ENCODE data around the gene PSMB5. TPM values are rescaled to one million over a fixed set of nuclear protein-coding genes. Genes with fewer than 3 reads are reported as not detected.

The PSMB5 gene
- total and polyA plus RNA-seq, 4 experiments from 2014 or later = 31.4 to 56.6 (median 43.3) TPM

GRCh38 chr14:23023022-23023794 is 11.5 kb downstream of the PSMB5 start:
- POLR2A ChIA-PET (ENCODE audit: partially characterized antibody) = interaction anchor here (0.9 to 6.2 kb wide), 3 partner anchors 11 to 16 kb away, joined by 5 to 42 read pairs (median 7); partner anchors contain the start of gene PSMB5
- peaks cover 23 to 41% (median 31%) of the 10 kb centered on the region in 4 donors for H3K4me1 Mint-ChIP-seq
- H3K4me3 ChIP-seq (ENCODE audit: low read length in 2 of 2) = no peak overlapping the region

GRCh38 chr14:23021889-23022442 is 12.7 kb downstream of the PSMB5 start:
- no peak overlapping the region for H3K27ac ChIP-seq (ENCODE audit: low read depth, low read length)
- peaks cover 28% of the 10 kb centered on the region for H3K4me1 ChIP-seq (ENCODE audit: insufficient read depth, low read length)
- no peaks in the 10 kb centered on the region for H3K27me3 ChIP-seq (ENCODE audit: insufficient read depth, low read length)
- H3K27me3 Mint-ChIP-seq = no peaks in the 10 kb centered on the region
- DNase-seq = no peak
- peaks cover 20 to 24% of the 10 kb centered on the region in 2 donors for H3K36me3 Mint-ChIP-seq
- peaks cover 21 to 33% (median 26%) of the 10 kb centered on the region in 4 donors for H3K4me1 Mint-ChIP-seq
- H3K27ac Mint-ChIP-seq = peak overlapping the region in 4 of 7 donors; percentile 7 to 89 (median 68)
- H3K4me3 ChIP-seq (ENCODE audit: low read length in 2 of 2) = no peak overlapping the region
- peak overlapping the region in 1 of 8 donors; percentile 36 for H3K4me3 Mint-ChIP-seq
- ChIA-PET POLR2A (ENCODE audit: partially characterized antibody) (interaction anchor here (0.8 to 6.2 kb wide), 3 partner anchors 11 to 15 kb away, joined by 3 to 42 read pairs (median 3); partner anchors contain the start of gene PSMB5), CTCF (ENCODE audit: partially characterized antibody) (interaction anchor here (1.4 to 4.0 kb wide), 2 partner anchors 27 to 35 kb away, joined by 3 to 15 read pairs; no protein-coding TSS in a partner anchor)
- intact Hi-C loops (cut with micrococcal nuclease) = no loop called here
- H3K36me3 ChIP-seq (ENCODE audit: insufficient read depth, low read length) = peaks cover 9% of the 10 kb centered on the region
- no peaks in the 10 kb centered on the region for H3K9me3 ChIP-seq (ENCODE audit: control insufficient read depth in 1 of 2, low read length in 2 of 2)
- peaks cover 0 to 1% (median 0%) of the 10 kb centered on the region in 8 donors for H3K9me3 Mint-ChIP-seq

More at GRCh38 chr14:23023022-23023794, 11.5 kb downstream of the PSMB5 start:
- Histone ChIP-seq H3K27ac (ENCODE audit: low read depth, low read length) (no peak overlapping the region), H3K27me3 (ENCODE audit: insufficient read depth, low read length) (no peaks in the 10 kb centered on the region), H3K9me3 (ENCODE audit: control insufficient read depth in 1 of 2, low read length in 2 of 2) (no peaks in the 10 kb centered on the region), H3K4me1 (ENCODE audit: insufficient read depth, low read length) (peaks cover 33% of the 10 kb centered on the region), H3K36me3 (ENCODE audit: insufficient read depth, low read length) (peaks cover 9% of the 10 kb centered on the region)
- intact Hi-C loops (cut with micrococcal nuclease) = no loop called here
- Mint-ChIP-seq H3K4me3 (peak overlapping the region in 2 of 8 donors; percentile 2 to 27), H3K27me3 (no peaks in the 10 kb centered on the region), H3K9me3 (peaks cover 0 to 1% (median 0%) of the 10 kb centered on the region in 8 donors), H3K36me3 (peaks cover 26 to 29% of the 10 kb centered on the region in 2 donors), H3K27ac (peak overlapping the region in 4 of 7 donors; percentile 22 to 83 (median 46))
- no peak for DNase-seq
- CTCF ChIA-PET (ENCODE audit: partially characterized antibody) = interaction anchor here (1.0 to 2.0 kb wide), 5 partner anchors 17 to 35 kb away, joined by 3 to 9 read pairs (median 4); partner anchors contain the start of gene CDH24

- ChIA-PET POLR2A (ENCODE audit: partially characterized antibody) (interaction anchor here (6.2 kb wide), 1 partner anchor 14 kb away, joined by 42 read pairs; no protein-coding TSS in a partner anchor), CTCF (ENCODE audit: partially characterized antibody) (interaction anchor here (1.4 to 4.0 kb wide), 2 partner anchors 27 to 35 kb away, joined by 3 to 15 read pairs; no protein-coding TSS in a partner anchor)
- Mint-ChIP-seq H3K4me1 (peaks cover 21 to 33% (median 26%) of the 10 kb centered on the region in 4 donors), H3K27me3 (no peaks in the 10 kb centered on the region), H3K27ac (peak overlapping the region in 4 of 7 donors; percentile 7 to 89 (median 49)), H3K4me3 (peak overlapping the region in 2 of 8 donors; percentile 7 to 36), H3K36me3 (peaks cover 20 to 24% of the 10 kb centered on the region in 2 donors), H3K9me3 (peaks cover 0 to 1% (median 0%) of the 10 kb centered on the region in 8 donors)
- H3K9me3 ChIP-seq (ENCODE audit: control insufficient read depth in 1 of 2, low read length in 2 of 2) = no peaks in the 10 kb centered on the region
- H3K27ac ChIP-seq (ENCODE audit: low read depth, low read length) = no peak overlapping the region
- intact Hi-C loops (cut with micrococcal nuclease) = no loop called here
- peaks cover 9% of the 10 kb centered on the region for H3K36me3 ChIP-seq (ENCODE audit: insufficient read depth, low read length)
- DNase-seq = no peak
- peaks cover 28% of the 10 kb centered on the region for H3K4me1 ChIP-seq (ENCODE audit: insufficient read depth, low read length)
- H3K27me3 ChIP-seq (ENCODE audit: insufficient read depth, low read length) = no peaks in the 10 kb centered on the region
- no peak overlapping the region for H3K4me3 ChIP-seq (ENCODE audit: low read length in 2 of 2)
These were observed 13.3 kb downstream of the PSMB5 start for GRCh38 chr14:23021434-23021833.

- Mint-ChIP-seq H3K36me3 (peaks cover 10 to 16% of the 10 kb centered on the region in 2 donors), H3K9me3 (peaks cover 0 to 1% (median 0%) of the 10 kb centered on the region in 8 donors), H3K4me3 (peak overlapping the region in 1 of 8 donors; percentile 53), H3K4me1 (peaks cover 17 to 26% (median 21%) of the 10 kb centered on the region in 4 donors), H3K27me3 (no peaks in the 10 kb centered on the region), H3K27ac (peak overlapping the region in 2 of 7 donors; percentile 3 to 59)
- H3K9me3 ChIP-seq (ENCODE audit: control insufficient read depth in 1 of 2, low read length in 2 of 2) = no peaks in the 10 kb centered on the region
- no peak for DNase-seq
- H3K36me3 ChIP-seq (ENCODE audit: insufficient read depth, low read length) = peaks cover under 1% of the 10 kb centered on the region
- H3K27ac ChIP-seq (ENCODE audit: low read depth, low read length) = no peak overlapping the region
- intact Hi-C loops (cut with micrococcal nuclease) = no loop called here
- POLR2A ChIA-PET (ENCODE audit: partially characterized antibody) = interaction anchor here (0.9 to 6.2 kb wide), 3 partner anchors 10 to 13 kb away, joined by 3 to 42 read pairs (median 3); no protein-coding TSS in a partner anchor
- H3K27me3 ChIP-seq (ENCODE audit: insufficient read depth, low read length) = no peaks in the 10 kb centered on the region
- peaks cover 21% of the 10 kb centered on the region for H3K4me1 ChIP-seq (ENCODE audit: insufficient read depth, low read length)
- H3K4me3 ChIP-seq (ENCODE audit: low read length in 2 of 2) = no peak overlapping the region
- CTCF ChIA-PET (ENCODE audit: partially characterized antibody) = interaction anchor here (1.4 to 4.0 kb wide), 3 partner anchors 26 to 167 kb away, joined by 3 to 15 read pairs (median 4); no protein-coding TSS in a partner anchor
These were observed 14.3 kb downstream of the PSMB5 start for GRCh38 chr14:23020143-23021128.

GRCh38 chr14:23018107-23018506 is 16.6 kb downstream of the PSMB5 start:
- intact Hi-C loops (cut with micrococcal nuclease) = no loop called here
- Histone ChIP-seq H3K36me3 (ENCODE audit: insufficient read depth, low read length) (no peaks in the 10 kb centered on the region), H3K27me3 (ENCODE audit: insufficient read depth, low read length) (no peaks in the 10 kb centered on the region), H3K27ac (ENCODE audit: low read depth, low read length) (no peak overlapping the region), H3K4me3 (ENCODE audit: low read length in 2 of 2) (no peak overlapping the region), H3K9me3 (ENCODE audit: control insufficient read depth in 1 of 2, low read length in 2 of 2) (no peaks in the 10 kb centered on the region), H3K4me1 (ENCODE audit: insufficient read depth, low read length) (peaks cover 7% of the 10 kb centered on the region)
- no peak for DNase-seq
- H3K4me1 Mint-ChIP-seq = peaks cover 5 to 8% (median 6%) of the 10 kb centered on the region in 4 donors
- no peak overlapping the region for H3K4me3 Mint-ChIP-seq
- no peaks in the 10 kb centered on the region for H3K27me3 Mint-ChIP-seq
- ChIA-PET POLR2A (ENCODE audit: partially characterized antibody) (interaction anchor here (2.5 kb wide), 1 partner anchor 11 kb away, joined by 10 read pairs; no protein-coding TSS in a partner anchor), CTCF (ENCODE audit: partially characterized antibody) (interaction anchor here (1.6 kb wide), 1 partner anchor 11 kb away, joined by 5 read pairs; no protein-coding TSS in a partner anchor)
- no peak overlapping the region for H3K27ac Mint-ChIP-seq
- H3K9me3 Mint-ChIP-seq = no peaks in the 10 kb centered on the region
- no peaks in the 10 kb centered on the region for H3K36me3 Mint-ChIP-seq

- Mint-ChIP-seq H3K4me3 (no peak overlapping the region), H3K27me3 (no peaks in the 10 kb centered on the region), H3K4me1 (peaks cover 0 to 5% (median 1%) of the 10 kb centered on the region in 4 donors), H3K27ac (no peak overlapping the region), H3K9me3 (no peaks in the 10 kb centered on the region), H3K36me3 (no peaks in the 10 kb centered on the region)
- no peaks in the 10 kb centered on the region for H3K27me3 ChIP-seq (ENCODE audit: insufficient read depth, low read length)
- intact Hi-C loops (cut with micrococcal nuclease) = no loop called here
- ChIA-PET POLR2A (ENCODE audit: partially characterized antibody) (interaction anchor here (2.3 to 2.5 kb wide), 2 partner anchors 8 to 10 kb away, joined by 5 to 10 read pairs; no protein-coding TSS in a partner anchor), CTCF (ENCODE audit: partially characterized antibody) (interaction anchor here (1.6 to 1.9 kb wide), 2 partner anchors 10 to 31 kb away, joined by 5 to 7 read pairs; no protein-coding TSS in a partner anchor)
- no peaks in the 10 kb centered on the region for H3K4me1 ChIP-seq (ENCODE audit: insufficient read depth, low read length)
- no peaks in the 10 kb centered on the region for H3K36me3 ChIP-seq (ENCODE audit: insufficient read depth, low read length)
- DNase-seq = no peak
- H3K4me3 ChIP-seq (ENCODE audit: low read length in 2 of 2) = no peak overlapping the region
- no peaks in the 10 kb centered on the region for H3K9me3 ChIP-seq (ENCODE audit: control insufficient read depth in 1 of 2, low read length in 2 of 2)
- no peak overlapping the region for H3K27ac ChIP-seq (ENCODE audit: low read depth, low read length)
These were observed 17.6 kb downstream of the PSMB5 start for GRCh38 chr14:23017091-23017490.

Measured in CD4-positive, alpha-beta memory T cell (primary cell).